G401 (cell line): Measurements from ENCODE around the gene ATG9A. TPM values are rescaled to one million over a fixed set of nuclear protein-coding genes. Genes with fewer than 3 reads are reported as not detected.

Source experiments
- total RNA-seq: library from RNA; depleted of rRNA; stranded (reverse); fragments of >200 nt; shearing (Covaris generic); gene quantifications from 2 replicates; pipeline ENCODE4 v1.2.3, GENCODE V29; 2014; rRNA removed

ATG9A gene
- total RNA-seq, 1 experiment from 2014 or later: 24.6 TPM

Other genes starting within 250 kb of the ATG9A start
- gene FEV, start 244.5 kb downstream of the ATG9A start, total RNA-seq: not detected in 2 replicates
- not detected in 2 replicates for gene CRYBA2, start 236.2 kb downstream of the ATG9A start, total RNA-seq
- gene CFAP65, start 188.1 kb downstream of the ATG9A start, total RNA-seq: not detected in 2 replicates
- gene IHH, start 168.7 kb downstream of the ATG9A start, total RNA-seq: not detected in 2 replicates
- gene NHEJ1, start 68.8 kb downstream of the ATG9A start, total RNA-seq: 31.7 TPM in 2 replicates
- not detected in 2 replicates for gene SLC23A3, start 59.6 kb downstream of the ATG9A start, total RNA-seq
- 34.7 and 39.0 TPM in 2 replicates for gene CNPPD1, start 52.7 kb downstream of the ATG9A start, total RNA-seq
- 55.4 and 64.6 TPM in 2 replicates for gene RETREG2, start 51.4 kb downstream of the ATG9A start, total RNA-seq
- gene ZFAND2B, start 22.9 kb downstream of the ATG9A start, total RNA-seq: 24.8 and 26.9 TPM in 2 replicates
- 14.1 and 21.5 TPM in 2 replicates for gene ABCB6, start 10.7 kb downstream of the ATG9A start, total RNA-seq
- gene ANKZF1, start 170 bp upstream of the ATG9A start, total RNA-seq: 14.2 and 17.5 TPM in 2 replicates
- 6.4 and 6.5 TPM in 2 replicates for gene GLB1L, start 15.8 kb upstream of the ATG9A start, total RNA-seq
- 26.4 and 38.1 TPM in 2 replicates for gene STK16, start 15.8 kb upstream of the ATG9A start, total RNA-seq
- not detected in 2 replicates for gene TUBA4B, start 23.6 kb upstream of the ATG9A start, total RNA-seq
- 0.68 and 5.0 TPM in 2 replicates for gene TUBA4A, start 24.3 kb upstream of the ATG9A start, total RNA-seq
- gene DNAJB2, start 49.7 kb upstream of the ATG9A start, total RNA-seq: 119 and 123 TPM in 2 replicates
- 0.18 and 0.71 TPM in 2 replicates for gene PTPRN, start 79.8 kb upstream of the ATG9A start, total RNA-seq
- gene RESP18, start 103.1 kb upstream of the ATG9A start, total RNA-seq: not detected in 2 replicates
- gene DNPEP, start 158.3 kb upstream of the ATG9A start, total RNA-seq: 65.8 and 67.4 TPM in 2 replicates
- not detected in 2 replicates for gene DES, start 188.7 kb upstream of the ATG9A start, total RNA-seq
- gene SPEG, start 205.2 kb upstream of the ATG9A start, total RNA-seq: 7.7 and 11.1 TPM in 2 replicates